GM12801 (cell line): ENCODE measurements around the gene RPN2.

Experiments
- CTCF ChIP-seq: IDR thresholded peaks from one replicate; pipeline ENCODE4 v1.5.1; 2011; ENCODE audit warnings: control low read depth; ENCODE audit not compliant: insufficient read length; ENCODE audit errors: extremely low read depth

The RPN2 gene

DNA sequence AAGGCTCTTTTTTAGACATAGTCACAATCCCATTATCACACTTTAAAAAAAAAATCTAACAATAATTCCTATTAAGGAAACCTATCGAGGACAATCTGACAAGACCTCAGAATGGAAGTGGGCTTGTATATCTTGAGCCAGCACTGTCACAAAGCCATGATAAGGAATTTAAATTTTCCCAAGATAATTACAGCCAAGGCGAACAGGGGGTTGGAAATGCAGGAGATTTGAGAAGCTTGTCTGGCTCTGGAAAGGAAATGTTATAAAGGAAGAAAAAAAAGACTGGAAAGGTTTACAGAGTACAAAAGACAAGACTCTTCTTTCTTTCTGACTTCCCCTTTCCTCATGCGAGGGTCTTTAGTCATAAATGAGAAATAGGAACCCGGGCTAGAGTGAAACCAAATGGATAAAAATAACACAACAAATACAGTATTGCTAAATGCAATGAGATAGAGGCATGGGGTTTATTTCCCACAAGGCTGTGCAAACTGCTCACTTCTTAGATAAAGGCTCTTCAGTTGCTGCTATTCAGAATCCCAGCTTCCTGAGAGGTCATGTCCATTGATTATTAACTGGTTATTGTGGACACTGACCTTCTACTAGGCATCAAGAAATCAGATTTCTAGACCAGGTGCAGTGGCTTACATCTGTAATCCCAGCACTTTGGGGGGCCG lies 95.9 kb downstream of the RPN2 start:
- TF ChIP-seq CTCF: no peak

DNA sequence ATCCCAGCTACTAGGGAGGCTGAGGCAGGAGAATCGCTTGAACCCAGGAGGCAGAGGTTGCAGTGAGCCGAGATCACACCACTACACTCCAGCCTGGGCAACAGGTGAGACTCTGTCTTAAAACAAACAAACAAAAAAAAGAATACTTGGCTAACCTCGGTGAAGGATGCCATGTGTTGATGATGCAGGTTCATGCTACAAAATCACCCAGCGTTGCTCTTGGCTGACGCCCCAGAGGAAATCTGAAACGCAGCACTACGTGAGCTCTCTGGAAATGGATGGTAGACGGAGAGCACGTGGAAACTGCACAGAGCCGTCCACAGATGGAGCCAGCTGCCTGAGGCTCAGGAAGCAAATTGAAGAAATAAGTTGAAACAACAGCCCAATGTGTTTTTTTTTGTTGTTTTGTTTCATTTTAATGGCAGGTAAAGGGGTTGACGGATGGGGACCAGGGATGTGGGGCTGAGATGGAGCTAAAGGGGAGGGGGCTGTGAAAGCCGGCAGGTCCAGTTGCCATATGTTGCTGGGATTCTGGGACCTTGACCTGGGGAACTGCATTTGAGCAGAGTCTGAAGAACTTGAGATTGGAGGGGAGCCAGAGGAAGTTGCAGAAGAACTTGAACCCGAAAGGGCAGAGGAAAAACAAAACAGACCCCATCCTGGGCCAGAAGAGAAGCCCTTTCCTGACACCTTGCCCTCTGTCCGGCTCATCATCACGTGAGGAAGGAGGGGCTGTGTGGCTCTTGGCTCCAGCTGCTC lies 97.5 kb downstream of the RPN2 start:
- no peak for TF ChIP-seq CTCF

GRCh38 chr20:37277253-37277593 lies 98.1 kb downstream of the RPN2 start:
- no peak for TF ChIP-seq CTCF

- no peak for TF ChIP-seq CTCF
Measured at GRCh38 chr20:37278966-37279590, 99.9 kb downstream of the RPN2 start.

- TF ChIP-seq CTCF: no peak
Measured at GRCh38 chr20:37279820-37280219, 100.7 kb downstream of the RPN2 start.

GRCh38 chr20:37280403-37280802 lies 101.3 kb downstream of the RPN2 start:
- TF ChIP-seq CTCF: no peak

DNA sequence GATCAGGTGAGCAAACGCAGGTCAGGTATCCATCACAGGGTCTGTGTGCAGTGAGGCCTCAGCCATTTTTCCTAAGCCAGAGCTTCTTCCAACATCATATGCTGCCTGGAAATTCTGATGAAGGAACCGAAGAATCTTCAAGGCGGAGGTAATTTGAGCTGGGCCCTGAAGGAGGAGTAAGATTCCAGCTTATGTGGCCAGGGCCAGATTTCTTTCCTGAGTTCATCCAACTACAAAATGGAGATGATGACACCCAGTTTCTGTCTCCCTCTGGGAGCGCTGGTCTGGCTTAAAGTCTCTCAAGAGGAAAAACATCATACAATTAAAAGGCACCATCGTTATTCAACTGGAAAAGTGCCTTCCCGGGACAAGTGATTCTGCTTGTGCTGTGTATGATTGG lies 103.4 kb downstream of the RPN2 start:
- TF ChIP-seq CTCF: no peak
